GM18951 (cell line): ENCODE measurements around the gene TPBGL.

Experiments
- POLR2A ChIP-seq: IDR thresholded peaks from 4 replicates; pipeline ENCODE4 v1.6.1; 2011; ENCODE audit warnings: mild to moderate bottlenecking; ENCODE audit not compliant: insufficient read length, insufficient read depth; ENCODE audit errors: extremely low read depth
- in situ Hi-C: fragments of 300-500 bp; cut with MboI; formaldehyde crosslinking; loops from one replicate; pipeline ENCODE4 v1.12.0; 2022; ENCODE audit warnings: low sequenced_read_pairs, mixed read lengths, inconsistent platforms; ENCODE audit not compliant: unreplicated experiment

Gene TPBGL

GRCh38 chr11:75240311-75241035 is at the start of gene TPBGL:
TPBGL (plus strand) TSS chr11:75240774; CDS start chr11:75241050, 276 bp downstream.
- in situ Hi-C loops: no loop called here
- TF ChIP-seq POLR2A: no peak

- in situ Hi-C loops: no loop called here
- TF ChIP-seq POLR2A: no peak
Observed at GRCh38 chr11:75191330-75191717, 49.2 kb upstream of the TPBGL start.

- in situ Hi-C loops: no loop called here
- no peak for TF ChIP-seq POLR2A
Observed at GRCh38 chr11:75193271-75193670, 47.3 kb upstream of the TPBGL start.

- no peak for TF ChIP-seq POLR2A
- in situ Hi-C loops: no loop called here
Observed at GRCh38 chr11:75193711-75194110, 46.9 kb upstream of the TPBGL start.

GRCh38 chr11:75194147-75194546 is 46.4 kb upstream of the TPBGL start:
- TF ChIP-seq POLR2A: no peak
- in situ Hi-C loops: no loop called here

GRCh38 chr11:75195167-75195962 is 45.2 kb upstream of the TPBGL start:
- TF ChIP-seq POLR2A: no peak
- in situ Hi-C loops: no loop called here

- TF ChIP-seq POLR2A: no peak
- in situ Hi-C loops: no loop called here
Observed at GRCh38 chr11:75196426-75196825, 44.1 kb upstream of the TPBGL start.

GRCh38 chr11:75197512-75198277 is 42.9 kb upstream of the TPBGL start:
- in situ Hi-C loops: no loop called here
- no peak for TF ChIP-seq POLR2A

- in situ Hi-C loops: no loop called here
- TF ChIP-seq POLR2A: no peak
Observed at GRCh38 chr11:75198278-75198973, 42.1 kb upstream of the TPBGL start.

- in situ Hi-C loops: no loop called here
- TF ChIP-seq POLR2A: no peak
Observed at GRCh38 chr11:75199412-75199955, 41.1 kb upstream of the TPBGL start.

- in situ Hi-C loops: loop anchor here (10.0 kb wide), 2 partner anchors 175 to 275 kb away; no protein-coding TSS in a partner anchor
Observed at GRCh38 chr11:75200051-75200450, 40.5 kb upstream of the TPBGL start.

GRCh38 chr11:75200531-75200930 is 40.0 kb upstream of the TPBGL start:
- TF ChIP-seq POLR2A: no peak
- in situ Hi-C loops: loop anchor here (10.0 kb wide), 2 partner anchors 176 to 276 kb away; no protein-coding TSS in a partner anchor

More at GRCh38 chr11:75200051-75200450, 40.5 kb upstream of the TPBGL start:
- no peak for TF ChIP-seq POLR2A
